Spleen (tissue), 11 donors: ENCODE measurements around the gene NT5E. TPM values are rescaled to one million over a fixed set of nuclear protein-coding genes. Genes with fewer than 3 reads are reported as not detected.

Experiments
- DNase-seq: peaks from one replicate; pipeline ENCODE4 v3.0.0-alpha.2; 2020
- H3K27ac ChIP-seq, 8 donors: fragments of 200-600 bp; sonication (generic) in 7 of 8; 1 replicate in 4 of 8; 2 replicates in 4 of 8; pipeline versions ENCODE4 v1.5.0 to v1.8.0; 2016 to 2021; ENCODE audit warnings: inconsistent platforms in 4 of 8, mild to moderate bottlenecking in 4 of 8, moderate library complexity in 1 of 8
- H3K27me3 ChIP-seq, 7 donors: fragments of 200-600 bp; sonication (generic) in 6 of 7; replicated peaks in 1 of 7; 1 replicate in 4 of 7; 2 replicates in 3 of 7; pipeline versions ENCODE4 v1.5.0 to v1.8.0; 2016 to 2021; ENCODE audit warnings: inconsistent platforms in 3 of 7, mild to moderate bottlenecking in 1 of 7
- H3K36me3 ChIP-seq, 6 donors: fragments of 200-600 bp; sonication (generic) in 5 of 6; 1 replicate in 4 of 6; 2 replicates in 2 of 6; pipeline versions ENCODE4 v1.5.0 to v1.8.0; 2016 to 2021; ENCODE audit warnings: inconsistent platforms in 2 of 6
- H3K4me1 ChIP-seq, 6 donors: fragments of 200-600 bp; sonication (generic) in 5 of 6; 1 replicate in 3 of 6; 2 replicates in 3 of 6; pipeline versions ENCODE4 v1.5.0 to v1.8.0; 2016 to 2021; ENCODE audit warnings: inconsistent platforms in 3 of 6
- H3K4me3 ChIP-seq, 8 donors: fragments of 200-600 bp; sonication (generic) in 7 of 8; 1 replicate in 4 of 8; 2 replicates in 4 of 8; pipeline versions ENCODE4 v1.5.0 to v1.8.0; 2016 to 2021; ENCODE audit warnings: inconsistent platforms in 4 of 8, mild to moderate bottlenecking in 4 of 8, moderate library complexity in 2 of 8
- H3K9me3 ChIP-seq, 8 donors: fragments of 200-600 bp; sonication (generic) in 7 of 8; 1 replicate in 4 of 8; 2 replicates in 4 of 8; pipeline versions ENCODE4 v1.5.0 to v1.8.0; 2016 to 2021; ENCODE audit warnings: inconsistent platforms in 4 of 8
- CTCF ChIP-seq, 11 experiments: fragments of 200-600 bp in 7 of 11; fragments of 450-650 bp in 4 of 11; sonication (generic) in 4 of 11; IDR thresholded peaks in 8 of 11; conservative IDR thresholded peaks in 3 of 11; 1 replicate in 7 of 11; 2 replicates in 4 of 11; pipeline versions ENCODE4 v1.4.0 to v1.8.0; 2016 to 2021; ENCODE audit warnings: antibody characterized with exemption in 11 of 11, inconsistent platforms in 4 of 11, mild to moderate bottlenecking in 1 of 11
- POLR2A ChIP-seq, 3 donors: fragments of 450-650 bp; IDR thresholded peaks; one replicate each; pipeline ENCODE4 v1.5.1; 2017; ENCODE audit warnings: antibody characterized with exemption in 3 of 3, mild to moderate bottlenecking in 1 of 3
- POLR2AphosphoS5 ChIP-seq, 3 donors: sonication (generic); formaldehyde crosslinking; IDR thresholded peaks; one replicate each; pipeline ENCODE4 v1.5.1; 2017; ENCODE audit warnings: antibody characterized with exemption in 3 of 3
- WGBS, 5 donors: extraction: QIAGEN DNeasy Blood & Tissue Kit in 3 of 5; methylation state at CpG; one replicate each; pipeline versions ENCODE4 v1.1.5 to v1.1.7; 2013 to 2018; 5-methylcytosine and 5-hydroxymethylcytosine counted together
- intact Hi-C: fragments of 100-400 bp; cut with DNase I; formaldehyde crosslinking; loops from one replicate; pipeline ENCODE4 v1.15.0; 2023; ENCODE audit warnings: low total_unique reads
- polyA plus RNA-seq, 3 donors: library from polyadenylated mRNA; stranded (reverse); fragments of 200-250 nt; gene quantifications; one replicate each; pipeline ENCODE4 v1.2.1, GENCODE V29; 2013
- total RNA-seq, 7 donors: library from RNA; depleted of rRNA in 3 of 7; stranded (reverse); fragments of >200 nt in 3 of 7; fragmentation: NEBNext Ultra II Directional in 4 of 7; extraction: Animal tissue kit (Norgen Biotek cat#: 25700) in 4 of 7; gene quantifications; one replicate each; pipeline versions ENCODE4 v1.1.0 to v1.2.1, GENCODE V29; 2016 to 2021
- donor health status: healthy with polysubstance abuse.
- donor health status: DM: no; HTN: no; CAD: no; lungs with moderate emphysema.
- donor health status: DM: no; HTN: no; CAD: no.
- donor health status: Bipolar disorder and iron deficiency.
- donor health status: healthy.
- donor health status: DM: no; HTN: no; CAD: no.
- donor health status: DM: yes; HTN: yes; CAD: no.

NT5E gene
- total and polyA plus RNA-seq, 10 donors = 8.4 to 32.2 (median 19.1) TPM

DNA sequence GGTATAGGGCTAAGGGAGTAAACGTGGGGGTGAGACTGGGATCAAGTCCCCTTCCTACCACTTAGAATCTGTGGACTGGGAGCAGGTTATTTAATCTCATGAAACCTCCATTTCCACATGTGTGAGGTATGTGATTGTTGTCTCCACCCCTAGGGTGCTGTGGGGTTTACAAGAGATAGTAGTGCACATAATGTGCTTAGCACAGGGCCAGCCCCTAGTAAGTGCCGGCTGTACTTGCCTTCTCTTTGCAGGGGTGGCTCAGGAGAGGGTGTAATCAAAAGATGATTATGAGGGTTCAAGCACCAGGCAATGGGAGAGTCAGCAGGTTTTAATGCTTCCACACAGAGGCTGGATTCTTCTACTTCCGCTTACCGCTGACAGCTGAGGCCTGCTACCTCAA lies 6.9 kb downstream of the NT5E start:
- H3K4me1 ChIP-seq = peaks cover 19 to 99% (median 48%) of the 10 kb centered on the region in 6 donors
- no peak overlapping the region for H3K4me3 ChIP-seq
- DNase-seq = no peak
- no peak overlapping the region for H3K27ac ChIP-seq
- 77 to 90% (median 89%) methylated on average over 4 of the region's 4 CpGs for WGBS, 5 donors
- TF ChIP-seq CTCF (IDR thresholded peaks at IDR 0.05 in 8 of 11, conservative IDR thresholded peaks at IDR 0.05 in 3 of 11) (no peak), POLR2A (IDR thresholded peaks at IDR 0.05) (no peak), POLR2AphosphoS5 (IDR thresholded peaks at IDR 0.05) (no peak)
- peaks cover 0 to 3% (median 0%) of the 10 kb centered on the region in 7 donors for H3K27me3 ChIP-seq
- no peaks in the 10 kb centered on the region for H3K9me3 ChIP-seq
- intact Hi-C loops = no loop called here
- no peaks in the 10 kb centered on the region for H3K36me3 ChIP-seq

GRCh38 chr6:85458184-85458583 lies 8.3 kb downstream of the NT5E start:
- H3K9me3 ChIP-seq = no peaks in the 10 kb centered on the region
- no peak for TF ChIP-seq POLR2AphosphoS5 (IDR thresholded peaks at IDR 0.05)
- TF ChIP-seq POLR2A (IDR thresholded peaks at IDR 0.05) = no peak
- no peak for TF ChIP-seq CTCF (IDR thresholded peaks at IDR 0.05 in 8 of 11, conservative IDR thresholded peaks at IDR 0.05 in 3 of 11)
- peak overlapping the region in 7 of 8 donors; percentile 5 to 52 (median 17) for H3K27ac ChIP-seq
- H3K27me3 ChIP-seq = no peaks in the 10 kb centered on the region
- 17 to 58% (median 34%) methylated on average over 2 of the region's 2 CpGs for WGBS, 5 donors
- no peak overlapping the region for H3K4me3 ChIP-seq
- intact Hi-C loops = no loop called here
- H3K4me1 ChIP-seq = peaks cover 20 to 99% (median 49%) of the 10 kb centered on the region in 6 donors
- H3K36me3 ChIP-seq = no peaks in the 10 kb centered on the region
- no peak for DNase-seq

GRCh38 chr6:85458782-85459181 lies 8.9 kb downstream of the NT5E start:
- H3K9me3 ChIP-seq = no peaks in the 10 kb centered on the region
- H3K27ac ChIP-seq = peak overlapping the region in 4 of 8 donors; percentile 5 to 52 (median 32)
- H3K4me1 ChIP-seq = peaks cover 20 to 99% (median 47%) of the 10 kb centered on the region in 6 donors
- no peaks in the 10 kb centered on the region for H3K36me3 ChIP-seq
- H3K4me3 ChIP-seq = no peak overlapping the region
- intact Hi-C loops = no loop called here
- TF ChIP-seq CTCF (IDR thresholded peaks at IDR 0.05 in 8 of 11, conservative IDR thresholded peaks at IDR 0.05 in 3 of 11) = no peak
- no peak for TF ChIP-seq POLR2AphosphoS5 (IDR thresholded peaks at IDR 0.05)
- no peak for TF ChIP-seq POLR2A (IDR thresholded peaks at IDR 0.05)
- no peak for DNase-seq
- H3K27me3 ChIP-seq = no peaks in the 10 kb centered on the region
- 81 to 93% (median 91%) methylated on average over 3 of the region's 3 CpGs for WGBS, 5 donors

DNA sequence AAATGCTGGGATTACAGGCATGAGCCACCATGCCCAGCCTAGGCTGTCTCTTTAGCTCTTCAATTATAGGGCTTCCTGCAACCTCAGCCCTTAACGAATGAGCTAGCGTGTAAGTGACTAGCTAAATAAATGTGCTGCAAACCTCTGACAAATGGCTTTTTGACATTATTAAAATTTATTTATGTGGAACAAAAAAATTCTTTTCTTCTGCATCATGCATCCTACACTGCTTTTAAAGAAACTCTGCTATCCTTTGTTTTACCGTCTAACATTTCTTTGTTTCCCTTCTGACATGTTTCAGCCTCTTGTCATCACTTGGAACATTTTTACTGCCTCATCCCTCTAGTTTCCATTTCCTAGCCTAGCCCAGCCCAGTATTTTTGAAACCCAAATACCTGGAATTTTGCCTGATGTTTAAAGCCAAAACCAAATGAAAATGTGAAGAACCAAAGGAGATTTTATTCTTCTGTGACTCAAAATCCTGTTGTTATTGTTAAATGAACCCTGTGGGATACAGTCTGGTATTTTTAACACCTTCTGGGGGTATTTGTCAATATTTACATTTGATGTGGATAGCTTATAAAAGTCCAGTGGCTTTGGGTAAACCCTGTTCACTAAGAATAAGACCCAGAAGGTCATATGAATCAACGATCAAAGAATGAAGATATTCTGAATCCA lies 9.5 kb downstream of the NT5E start:
- WGBS, 5 donors = 73 to 88% (median 79%) methylated on average over 4 of the region's 4 CpGs
- TF ChIP-seq POLR2A (IDR thresholded peaks at IDR 0.05) (no peak), POLR2AphosphoS5 (IDR thresholded peaks at IDR 0.05) (no peak), CTCF (IDR thresholded peaks at IDR 0.05 in 8 of 11, conservative IDR thresholded peaks at IDR 0.05 in 3 of 11) (no peak)
- Histone ChIP-seq H3K9me3 (no peaks in the 10 kb centered on the region), H3K27ac (peak overlapping the region in 5 of 8 donors; percentile 10 to 85 (median 39)), H3K4me3 (no peak overlapping the region), H3K4me1 (peaks cover 20 to 99% (median 51%) of the 10 kb centered on the region in 6 donors), H3K36me3 (no peaks in the 10 kb centered on the region), H3K27me3 (no peaks in the 10 kb centered on the region)
- no peak for DNase-seq
- intact Hi-C loops = no loop called here
